Fibroblast of villous mesenchyme (primary cell): ENCODE data around the gene PRKACB. TPM values are rescaled to one million over a fixed set of nuclear protein-coding genes. Genes with fewer than 3 reads are reported as not detected.
A peak's percentile ranks its signal among the peaks of the same experiment; 100 is the strongest.

Experiments used
- DNase-seq: peaks from one replicate; pipeline ENCODE4 v3.0.0-alpha.2; 2010; ENCODE audit warnings: low read depth
- H3K4me3 ChIP-seq: 2 replicates; pipeline ENCODE4 v1.5.1; 2011; ENCODE audit warnings: low read depth, mild to moderate bottlenecking, low read length
- total RNA-seq: library from RNA; depleted of rRNA; stranded (reverse); fragments of >200 nt; gene quantifications from 2 replicates; pipeline ENCODE4 v1.2.3, GENCODE V29; 2012
- TF ChIP-seq, protein P1 (sequence below): IDR thresholded peaks from 2 replicates; pipeline ENCODE4 v1.5.1; 2012; ENCODE audit warnings: low read depth, mild to moderate bottlenecking, low read length; ENCODE audit not compliant: insufficient read depth

Gene PRKACB
- total RNA-seq, 1 donor: 31.5 TPM

DNA sequence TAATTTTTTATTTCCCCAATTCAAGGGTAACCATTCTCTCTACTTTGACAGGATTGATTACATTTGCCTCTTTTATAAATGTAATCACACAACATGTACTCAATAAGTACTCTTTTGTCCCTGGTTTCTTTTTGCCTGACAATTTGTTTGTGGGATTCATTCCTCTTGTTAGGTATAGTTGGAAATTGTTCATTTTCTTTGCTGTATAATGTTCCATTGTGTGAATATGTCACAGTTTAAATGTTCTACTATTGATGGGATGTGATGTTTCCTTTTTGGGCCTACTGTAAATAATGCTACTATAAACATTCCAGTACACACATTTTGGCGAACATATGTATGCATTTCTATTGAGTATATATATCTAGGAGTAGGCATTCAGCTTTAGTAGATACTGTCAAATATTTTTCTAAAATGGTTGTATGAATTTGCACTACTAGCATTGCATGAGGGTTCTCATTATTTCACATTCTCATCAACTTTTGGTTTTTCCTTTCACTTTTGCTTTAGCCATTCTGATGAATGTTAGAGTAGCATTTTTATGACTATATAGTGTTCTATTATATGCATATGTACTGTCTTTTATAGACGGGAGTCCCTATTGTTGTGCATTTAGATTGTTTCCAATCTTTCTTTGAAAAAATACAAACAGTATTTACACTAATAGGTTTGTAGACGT, 35.0 kb upstream of the PRKACB start:
- no peak overlapping the region for H3K4me3 ChIP-seq
- DNase-seq: no peak
- TF ChIP-seq, protein P1, sequence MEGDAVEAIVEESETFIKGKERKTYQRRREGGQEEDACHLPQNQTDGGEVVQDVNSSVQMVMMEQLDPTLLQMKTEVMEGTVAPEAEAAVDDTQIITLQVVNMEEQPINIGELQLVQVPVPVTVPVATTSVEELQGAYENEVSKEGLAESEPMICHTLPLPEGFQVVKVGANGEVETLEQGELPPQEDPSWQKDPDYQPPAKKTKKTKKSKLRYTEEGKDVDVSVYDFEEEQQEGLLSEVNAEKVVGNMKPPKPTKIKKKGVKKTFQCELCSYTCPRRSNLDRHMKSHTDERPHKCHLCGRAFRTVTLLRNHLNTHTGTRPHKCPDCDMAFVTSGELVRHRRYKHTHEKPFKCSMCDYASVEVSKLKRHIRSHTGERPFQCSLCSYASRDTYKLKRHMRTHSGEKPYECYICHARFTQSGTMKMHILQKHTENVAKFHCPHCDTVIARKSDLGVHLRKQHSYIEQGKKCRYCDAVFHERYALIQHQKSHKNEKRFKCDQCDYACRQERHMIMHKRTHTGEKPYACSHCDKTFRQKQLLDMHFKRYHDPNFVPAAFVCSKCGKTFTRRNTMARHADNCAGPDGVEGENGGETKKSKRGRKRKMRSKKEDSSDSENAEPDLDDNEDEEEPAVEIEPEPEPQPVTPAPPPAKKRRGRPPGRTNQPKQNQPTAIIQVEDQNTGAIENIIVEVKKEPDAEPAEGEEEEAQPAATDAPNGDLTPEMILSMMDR: no peak

DNA sequence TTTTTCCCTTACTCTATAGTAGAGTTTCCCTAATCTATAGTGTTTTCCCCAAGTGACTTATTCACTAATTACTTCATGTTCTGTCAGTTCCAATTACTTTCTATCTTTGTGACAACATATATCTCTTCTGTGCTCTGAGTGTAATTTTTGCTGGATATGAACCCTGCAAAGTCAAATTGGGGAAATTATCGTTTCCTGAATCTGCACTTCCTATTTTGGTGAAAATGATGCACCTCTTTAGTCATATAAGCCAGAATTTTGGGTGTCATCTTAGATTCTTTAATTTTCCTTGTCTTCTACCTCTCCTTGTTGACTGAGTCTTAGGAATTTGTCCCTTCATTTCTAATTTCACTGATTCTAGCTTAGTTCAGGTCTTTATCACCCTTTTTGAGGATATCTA, 33.4 kb upstream of the PRKACB start:
- no peak overlapping the region for H3K4me3 ChIP-seq
- TF ChIP-seq, protein P1: no peak
- no peak for DNase-seq

DNA sequence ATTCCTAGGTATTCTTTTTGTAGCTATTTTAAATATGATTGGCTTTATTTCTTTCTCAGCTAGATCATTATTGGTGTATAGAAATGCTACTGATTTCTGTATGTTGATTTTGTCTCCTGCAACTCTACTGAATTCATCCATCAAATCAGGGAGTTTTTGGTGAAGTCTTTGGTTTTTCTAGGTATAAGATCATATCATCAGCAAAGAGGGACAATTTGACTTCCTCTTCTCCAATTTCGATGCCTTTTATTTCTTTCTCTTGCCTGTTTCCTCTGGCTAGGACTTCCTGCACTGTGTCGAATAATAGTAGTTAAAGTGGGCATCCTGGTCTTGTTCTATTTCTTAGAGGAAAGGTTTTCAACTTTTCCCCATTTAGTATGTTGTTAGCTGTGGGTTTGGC, 27.5 kb upstream of the PRKACB start:
- H3K4me3 ChIP-seq: no peak overlapping the region
- TF ChIP-seq, protein P1: no peak
- no peak for DNase-seq

DNA sequence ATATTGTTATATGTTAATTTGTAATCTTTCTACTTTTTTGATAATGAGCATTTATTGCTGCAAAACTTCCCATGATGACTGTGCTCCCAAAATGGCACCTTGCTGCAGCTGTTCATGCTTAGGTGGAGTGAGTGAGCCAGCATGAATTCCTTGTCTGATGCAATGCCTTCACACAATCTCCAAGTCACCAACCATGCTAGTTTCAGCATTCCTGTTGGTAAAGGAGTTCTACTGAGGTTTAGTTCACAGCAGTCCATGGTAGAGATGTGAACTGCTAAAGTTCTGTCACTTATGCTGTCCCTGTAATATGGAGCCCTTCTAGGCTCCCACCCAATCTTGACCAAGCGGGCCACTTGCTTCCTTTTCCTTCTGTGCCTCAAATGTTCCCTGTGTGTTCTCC, 26.2 kb upstream of the PRKACB start:
- TF ChIP-seq, protein P1: no peak
- H3K4me3 ChIP-seq: no peak overlapping the region
- DNase-seq: peak; percentile 33

DNA sequence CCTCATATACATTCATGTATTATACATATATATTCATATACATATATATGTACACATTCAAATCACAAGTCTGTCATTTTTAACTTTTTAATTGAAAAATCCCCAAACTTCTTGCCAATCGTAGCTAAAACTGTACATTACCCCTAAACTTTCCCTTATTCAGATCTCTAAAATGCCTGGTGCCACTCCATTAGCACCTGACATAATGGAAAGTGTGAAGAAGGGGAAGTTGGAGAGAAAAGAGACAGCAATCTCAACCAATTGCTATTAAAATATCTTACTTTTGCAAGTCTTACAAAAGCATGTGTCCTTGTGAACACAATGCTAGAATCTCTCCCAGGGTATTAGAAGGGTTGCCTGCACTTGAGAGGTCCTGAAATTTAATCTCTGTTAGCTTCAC, 22.7 kb upstream of the PRKACB start:
- DNase-seq: no peak

DNA sequence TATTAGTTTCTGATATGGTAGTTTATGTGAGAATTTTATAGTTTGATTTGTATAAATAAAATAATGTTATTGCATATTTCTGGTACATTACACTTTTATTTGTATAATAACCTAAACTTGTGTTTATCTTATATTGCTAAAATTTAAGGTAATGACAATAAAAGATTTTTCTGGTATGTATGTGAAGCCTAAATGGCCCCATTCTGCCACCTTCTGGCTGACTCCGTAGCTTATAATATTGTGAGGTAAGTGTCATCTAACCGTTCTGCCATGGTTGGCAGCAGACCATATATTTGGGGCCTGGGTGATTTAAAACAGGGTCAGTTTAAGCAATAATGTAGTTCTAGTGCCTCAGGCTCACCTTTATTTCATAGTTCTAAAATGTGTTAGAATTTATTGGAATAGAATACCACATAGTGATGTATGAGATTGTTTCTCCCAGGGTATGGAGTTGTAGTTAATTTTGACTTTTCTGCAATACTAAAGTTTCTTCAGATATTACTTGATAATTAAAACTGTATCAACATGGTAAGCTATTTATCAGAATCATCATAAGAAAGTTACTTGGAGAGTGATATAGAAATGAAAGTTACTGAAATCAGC, 21.2 kb upstream of the PRKACB start:
- TF ChIP-seq, protein P1: peak; percentile 72
- H3K4me3 ChIP-seq: no peak overlapping the region
- peak; percentile 60 for DNase-seq

More for the DNA sequence above, 22.7 kb upstream of the PRKACB start:
- H3K4me3 ChIP-seq: no peak overlapping the region
- TF ChIP-seq, protein P1: no peak

DNA sequence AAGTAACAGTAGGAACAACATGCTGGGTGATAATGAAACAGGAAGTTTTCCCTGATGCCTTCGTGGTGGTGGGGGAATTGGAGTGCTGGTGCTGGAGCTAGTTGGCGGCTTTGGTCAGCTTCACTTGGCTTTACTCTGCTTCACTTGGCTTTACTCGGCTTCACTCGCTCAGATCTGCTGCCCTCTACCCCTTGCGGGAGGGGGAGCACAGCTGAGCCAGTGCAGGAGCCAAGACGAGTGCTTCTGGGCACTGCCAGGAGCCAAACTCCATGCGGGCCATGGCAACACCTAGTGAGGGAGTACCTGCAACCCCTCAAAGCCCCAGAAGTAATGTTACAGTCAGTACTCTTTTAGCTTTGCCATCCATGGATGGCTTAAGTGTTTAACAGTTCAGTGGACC, 10.6 kb upstream of the PRKACB start:
- no peak overlapping the region for H3K4me3 ChIP-seq
- DNase-seq: no peak
- TF ChIP-seq, protein P1: no peak
